ENCODE measurements around the gene USP22.

Gene USP22

GRCh38 chr17:21019976-21020586 lies 22.7 kb downstream of the USP22 start:
- DNase-seq: no peak

- no peak for DNase-seq
Measured at GRCh38 chr17:21018894-21019293, 23.9 kb downstream of the USP22 start.

- no peak for DNase-seq
Measured at GRCh38 chr17:21017861-21018260, 24.9 kb downstream of the USP22 start.

- DNase-seq: no peak
Measured at GRCh38 chr17:21017256-21017655, 25.6 kb downstream of the USP22 start.

- DNase-seq: no peak
Measured at GRCh38 chr17:21016826-21017225, 26.0 kb downstream of the USP22 start.

GRCh38 chr17:21015564-21015963 lies 27.2 kb downstream of the USP22 start:
- DNase-seq: no peak

- no peak for DNase-seq
Measured at GRCh38 chr17:21014498-21014897, 28.3 kb downstream of the USP22 start.

- DNase-seq: no peak
Measured at GRCh38 chr17:21013983-21014382, 28.8 kb downstream of the USP22 start.

GRCh38 chr17:21012736-21013135 lies 30.1 kb downstream of the USP22 start:
- DNase-seq: no peak

GRCh38 chr17:21010705-21011596 lies 31.9 kb downstream of the USP22 start:
- DNase-seq: no peak

GRCh38 chr17:21008992-21009671 lies 33.7 kb downstream of the USP22 start:
- DNase-seq: no peak

GRCh38 chr17:21008160-21008915 lies 34.5 kb downstream of the USP22 start:
- no peak for DNase-seq

GRCh38 chr17:21007646-21008045 lies 35.2 kb downstream of the USP22 start:
- DNase-seq: no peak

GRCh38 chr17:21005803-21006202 lies 37.0 kb downstream of the USP22 start:
- no peak for DNase-seq

GRCh38 chr17:21005367-21005766 lies 37.4 kb downstream of the USP22 start:
- DNase-seq: no peak

GRCh38 chr17:21004016-21004930 lies 38.5 kb downstream of the USP22 start:
- DNase-seq: no peak

GRCh38 chr17:21003007-21003621 lies 39.7 kb downstream of the USP22 start:
- no peak for DNase-seq

- DNase-seq: no peak
Measured at GRCh38 chr17:21002309-21003006, 40.4 kb downstream of the USP22 start.

GRCh38 chr17:21001813-21002221 lies 41.0 kb downstream of the USP22 start:
- no peak for DNase-seq

GRCh38 chr17:21001111-21001812 lies 41.5 kb downstream of the USP22 start:
- DNase-seq: no peak
